Coronary artery (tissue), 2 donors: ENCODE results near the gene FAM110A.

Source experiments
- DNase-seq: peaks from one replicate; pipeline ENCODE4 v3.0.0-alpha.2; 2017; ENCODE audit warnings: low spot score
- H3K27ac ChIP-seq, 2 donors: fragments of 200-600 bp; sonication (generic); one replicate each; pipeline ENCODE4 v1.5.1; 2016 to 2019
- H3K4me3 ChIP-seq: fragments of 200-600 bp; sonication (generic); 2 replicates; pipeline ENCODE4 v1.5.1; 2016; ENCODE audit warnings: mild to moderate bottlenecking, moderate library complexity
- TF ChIP-seq, protein P1 (sequence below): fragments of 200-600 bp; sonication (generic); IDR thresholded peaks from one replicate; pipeline ENCODE4 v1.5.1; 2019; ENCODE audit warnings: antibody characterized with exemption

The FAM110A gene

GRCh38 chr20:819680-820322 is 13.7 kb upstream of the FAM110A start:
- H3K27ac ChIP-seq, result no peak overlapping the region
- TF ChIP-seq, protein P1, sequence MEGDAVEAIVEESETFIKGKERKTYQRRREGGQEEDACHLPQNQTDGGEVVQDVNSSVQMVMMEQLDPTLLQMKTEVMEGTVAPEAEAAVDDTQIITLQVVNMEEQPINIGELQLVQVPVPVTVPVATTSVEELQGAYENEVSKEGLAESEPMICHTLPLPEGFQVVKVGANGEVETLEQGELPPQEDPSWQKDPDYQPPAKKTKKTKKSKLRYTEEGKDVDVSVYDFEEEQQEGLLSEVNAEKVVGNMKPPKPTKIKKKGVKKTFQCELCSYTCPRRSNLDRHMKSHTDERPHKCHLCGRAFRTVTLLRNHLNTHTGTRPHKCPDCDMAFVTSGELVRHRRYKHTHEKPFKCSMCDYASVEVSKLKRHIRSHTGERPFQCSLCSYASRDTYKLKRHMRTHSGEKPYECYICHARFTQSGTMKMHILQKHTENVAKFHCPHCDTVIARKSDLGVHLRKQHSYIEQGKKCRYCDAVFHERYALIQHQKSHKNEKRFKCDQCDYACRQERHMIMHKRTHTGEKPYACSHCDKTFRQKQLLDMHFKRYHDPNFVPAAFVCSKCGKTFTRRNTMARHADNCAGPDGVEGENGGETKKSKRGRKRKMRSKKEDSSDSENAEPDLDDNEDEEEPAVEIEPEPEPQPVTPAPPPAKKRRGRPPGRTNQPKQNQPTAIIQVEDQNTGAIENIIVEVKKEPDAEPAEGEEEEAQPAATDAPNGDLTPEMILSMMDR, result no peak
- DNase-seq, result no peak
- H3K4me3 ChIP-seq, result no peak overlapping the region

DNA sequence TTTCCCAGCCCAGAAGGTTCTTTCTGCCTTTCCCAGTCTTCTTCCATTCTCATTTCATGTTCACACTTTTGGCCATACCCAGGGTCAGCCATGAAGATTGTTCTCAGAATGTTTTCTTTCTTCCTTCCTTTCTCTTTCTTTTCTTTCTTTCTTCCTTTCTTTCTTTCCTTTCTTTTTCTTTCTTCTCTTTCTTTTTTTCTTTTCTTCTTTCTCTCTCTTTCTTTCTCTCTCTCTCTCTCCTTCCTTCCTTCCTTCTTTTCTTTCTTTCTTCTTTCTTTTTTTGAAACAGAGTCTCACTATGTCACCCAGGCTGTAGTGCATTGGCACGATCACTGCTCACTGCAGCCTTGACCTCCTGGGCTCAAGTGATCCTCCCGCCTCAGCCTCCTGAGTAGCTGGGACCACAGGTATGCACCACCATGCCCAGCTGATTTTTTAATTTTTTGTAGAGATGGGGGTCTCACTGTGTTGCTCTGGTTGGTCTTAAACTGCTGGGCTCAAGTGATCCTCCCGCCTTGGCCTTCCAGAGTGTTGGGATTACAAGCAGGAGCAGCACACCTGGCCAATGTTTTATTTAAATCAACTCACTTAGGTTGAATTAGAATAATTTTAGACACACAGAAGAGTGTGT is 13.1 kb upstream of the FAM110A start:
- TF ChIP-seq, protein P1, result no peak
- DNase-seq, result no peak
- Histone ChIP-seq H3K27ac (no peak overlapping the region), H3K4me3 (no peak overlapping the region)

DNA sequence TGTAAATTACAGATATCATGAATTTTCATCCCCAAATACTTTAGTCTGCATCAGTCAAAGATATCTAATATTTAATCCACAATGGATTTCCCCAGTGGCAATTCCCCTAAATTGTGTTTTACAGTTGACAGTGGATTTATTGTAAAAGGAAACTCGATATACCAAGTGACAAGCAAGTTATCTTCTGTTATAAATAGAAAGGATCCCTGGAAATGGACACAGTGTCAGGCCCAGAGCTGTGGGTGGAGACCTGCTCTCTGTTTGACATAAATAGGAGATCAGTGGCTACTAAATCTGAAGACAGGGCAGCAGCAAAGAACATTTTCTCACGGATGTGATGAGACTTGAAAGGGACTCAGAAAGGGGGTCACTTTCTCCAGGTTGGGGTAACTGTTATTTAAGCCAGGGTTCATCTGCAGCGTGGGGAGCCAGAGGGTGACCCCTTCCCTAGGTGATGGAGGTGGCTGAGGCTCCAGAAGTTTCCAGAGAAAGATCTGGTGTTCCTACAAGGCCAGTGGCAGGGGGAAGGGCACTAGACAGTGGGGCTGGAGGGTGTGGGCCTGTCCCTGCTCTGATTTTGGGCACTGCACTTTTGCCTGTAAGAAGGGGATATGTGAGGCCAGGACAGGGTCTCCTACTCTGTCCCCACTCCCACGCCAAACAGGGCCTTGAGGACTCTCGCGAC is 12.3 kb upstream of the FAM110A start:
- TF ChIP-seq, protein P1, result no peak
- DNase-seq, result peak; percentile 46
- Histone ChIP-seq H3K4me3 (no peak overlapping the region), H3K27ac (no peak overlapping the region)

DNA sequence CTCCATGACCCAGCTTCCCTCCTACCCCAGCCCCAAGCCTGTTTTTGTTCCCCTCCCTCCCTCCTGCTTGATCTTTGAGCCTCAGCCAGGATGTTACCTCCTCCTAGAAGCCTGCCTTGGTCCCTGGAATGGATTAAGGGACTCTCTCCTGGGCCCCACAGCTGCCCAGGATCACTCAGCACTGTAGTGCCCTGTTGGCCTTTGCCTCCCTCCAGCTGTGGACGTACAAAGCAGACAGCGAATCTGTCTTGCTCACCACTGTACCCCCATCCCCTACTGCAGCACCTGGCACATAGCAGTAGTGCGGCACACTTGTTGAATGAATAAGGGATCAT is 11.8 kb upstream of the FAM110A start:
- peak; percentile 22 for DNase-seq
- TF ChIP-seq, protein P1, result no peak
- H3K27ac ChIP-seq, result no peak overlapping the region
- no peak overlapping the region for H3K4me3 ChIP-seq

DNA sequence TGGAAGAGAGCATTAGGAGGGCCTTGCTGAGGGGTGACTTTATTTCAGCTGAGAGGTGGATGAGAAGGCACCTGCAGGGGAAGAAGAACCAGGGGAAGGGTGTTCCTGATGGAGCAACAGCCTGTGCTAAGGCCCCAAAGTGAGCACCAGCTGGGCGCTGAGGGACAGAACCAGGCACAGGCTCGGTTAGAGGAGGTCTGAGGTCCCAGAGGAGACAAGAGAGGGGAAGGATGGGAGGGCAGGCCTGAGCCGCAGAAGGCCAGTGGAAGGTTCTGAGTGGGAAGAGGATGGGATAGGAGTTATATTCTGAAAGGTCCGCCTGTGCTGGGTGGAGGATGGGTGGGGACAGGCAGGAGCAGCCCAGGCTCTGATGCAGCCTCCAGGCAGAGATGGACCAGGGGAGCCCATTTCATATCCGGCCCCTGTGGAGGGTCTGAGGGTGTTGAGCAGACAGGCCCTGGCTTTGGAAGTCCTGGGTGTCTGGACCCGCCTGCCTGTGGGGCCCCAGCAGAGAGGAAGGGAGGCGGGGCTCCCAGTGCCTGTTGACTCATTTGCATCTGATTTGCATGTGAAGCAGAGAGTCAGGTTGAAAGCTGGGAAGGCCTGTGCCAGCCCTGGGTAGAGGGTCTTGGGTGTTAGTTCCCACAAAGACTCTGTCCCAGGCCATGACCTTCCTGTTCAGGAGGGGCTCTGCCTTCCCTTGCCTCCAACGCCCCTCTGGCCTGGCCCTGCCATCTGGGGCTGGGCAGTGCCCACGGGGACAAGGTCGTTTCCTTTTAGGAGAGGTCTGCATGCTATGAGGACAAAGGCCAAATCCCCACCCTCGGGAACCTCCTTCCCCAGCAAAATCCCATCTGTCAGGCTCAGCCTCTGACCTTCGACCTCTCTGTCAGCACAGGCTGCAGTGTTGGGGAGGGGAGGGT is 10.6 kb upstream of the FAM110A start:
- Histone ChIP-seq H3K4me3 (no peak overlapping the region), H3K27ac (no peak overlapping the region)
- TF ChIP-seq, protein P1, result no peak
- peak; percentile 53 for DNase-seq

- DNase-seq, result no peak
- TF ChIP-seq, protein P1, result no peak
- H3K4me3 ChIP-seq, result no peak overlapping the region
- H3K27ac ChIP-seq, result no peak overlapping the region
Measured at GRCh38 chr20:823574-823902, 10.0 kb upstream of the FAM110A start.
